ENCODE data around the gene PRRC2C.
"Not testable (repeated sequence)": the region's sequence is repeated elsewhere in the genome, so short reads cannot be mapped to it uniquely, and the experiment has no call there.

The PRRC2C gene

DNA sequence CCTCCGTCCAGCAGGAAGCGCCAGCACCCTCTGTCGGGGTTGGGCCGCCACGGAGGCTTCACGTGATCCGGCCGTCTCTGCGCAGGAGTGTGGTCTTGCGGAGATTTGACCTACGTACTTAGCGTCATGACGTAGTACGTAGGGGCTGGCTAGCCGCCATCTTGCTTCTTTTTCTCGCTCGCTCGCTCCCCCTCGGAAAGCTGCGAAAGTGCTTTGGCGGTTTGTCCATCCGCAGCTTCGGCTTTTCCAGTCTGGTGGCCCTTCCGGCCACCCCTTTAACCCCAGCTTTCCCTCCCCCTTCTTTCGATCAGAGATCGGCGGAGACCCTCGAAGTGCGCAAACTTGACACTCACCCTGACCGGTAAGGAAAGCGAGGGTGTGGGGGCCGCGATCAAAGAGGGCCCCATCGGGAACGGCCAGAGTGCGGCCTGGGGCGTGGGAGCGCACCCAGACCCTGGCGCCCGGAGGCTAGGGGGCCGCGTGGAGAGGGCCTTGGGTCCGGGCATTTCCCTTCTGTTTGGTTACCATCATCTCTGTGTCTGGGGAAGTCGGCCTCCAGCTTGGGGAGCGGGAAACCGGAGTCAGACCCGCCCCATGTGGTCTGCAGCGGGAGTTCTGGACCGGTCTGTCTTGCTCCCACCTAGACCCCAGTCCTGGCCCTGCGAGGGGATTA lies at the start of gene PRRC2C:
Gene PRRC2C (plus strand): TSS at position 156 of the 673 bp plus-strand sequence. CDS start 26,559 bp downstream, outside the sequence.
- DNase-seq (ENCODE audit: low spot score), result peak; percentile 94

DNA sequence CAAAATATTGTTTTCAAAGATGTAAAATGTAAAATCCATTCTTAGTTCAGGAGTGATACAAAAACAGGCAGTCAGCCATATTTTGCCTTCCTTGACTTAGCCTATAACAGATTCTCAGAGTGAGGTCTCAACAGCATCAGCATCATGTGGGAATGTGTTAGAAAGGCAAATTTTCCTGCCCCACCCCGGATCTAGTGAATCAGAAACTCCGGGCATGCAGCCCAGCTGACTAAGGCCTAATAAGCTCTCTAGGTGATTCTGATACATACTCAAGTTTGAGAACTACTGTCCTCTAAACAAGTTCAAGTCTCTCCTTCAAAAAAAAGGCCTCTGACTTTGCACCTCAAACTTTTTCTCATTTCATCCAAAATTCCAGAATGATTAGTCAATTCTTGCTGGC lies 46.9 kb upstream of the PRRC2C start:
- DNase-seq (ENCODE audit: low spot score), result no peak

DNA sequence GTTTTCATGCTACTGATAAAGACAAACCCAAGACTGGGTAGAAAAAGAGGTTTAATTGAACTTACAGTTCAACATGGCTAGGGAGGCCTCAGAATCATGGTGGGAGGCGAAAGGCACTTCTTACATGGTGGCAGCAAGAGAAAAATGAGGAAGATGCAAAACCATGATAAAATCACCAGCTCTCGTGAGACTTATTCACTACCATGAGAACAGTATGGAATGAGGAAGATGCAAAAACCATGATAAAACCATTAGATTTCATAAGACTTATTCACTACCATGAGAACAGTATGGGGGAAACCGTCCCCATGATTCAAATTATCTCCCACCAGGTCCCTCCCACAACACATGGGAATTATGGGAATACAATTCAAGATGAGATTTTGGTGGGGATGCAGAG lies 45.1 kb upstream of the PRRC2C start:
- not testable (repeated sequence) for DNase-seq (ENCODE audit: low spot score)

DNA sequence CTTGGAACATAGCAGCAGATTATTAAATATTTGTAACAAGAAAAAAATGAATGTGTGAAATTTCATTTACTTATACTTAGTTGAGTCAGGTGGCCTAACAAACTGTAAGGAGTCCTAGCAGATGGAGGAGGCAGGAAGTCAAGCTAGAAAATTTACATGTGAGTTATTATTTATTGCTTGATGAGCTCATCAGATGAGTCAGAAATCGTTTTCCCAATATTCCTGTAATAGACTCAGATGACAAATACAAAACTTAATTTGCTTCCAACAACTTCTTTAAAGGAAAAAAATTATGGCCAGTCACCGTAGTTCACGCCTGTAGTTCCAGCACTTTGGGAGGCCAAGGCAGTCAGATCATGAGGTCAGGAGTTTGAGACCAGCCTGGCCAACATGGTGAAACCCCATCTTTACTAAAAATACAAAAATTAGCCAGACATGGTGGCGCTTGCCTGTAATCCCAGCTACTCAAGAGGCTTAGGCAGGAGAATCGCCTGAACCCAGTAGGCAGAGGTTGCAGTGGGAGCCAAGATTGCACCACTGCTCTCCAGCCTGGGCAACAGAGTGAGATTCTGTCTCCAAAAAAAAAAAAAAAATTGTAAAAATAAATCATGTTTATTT lies 43.9 kb upstream of the PRRC2C start:
- not testable (repeated sequence) for DNase-seq (ENCODE audit: low spot score)

DNA sequence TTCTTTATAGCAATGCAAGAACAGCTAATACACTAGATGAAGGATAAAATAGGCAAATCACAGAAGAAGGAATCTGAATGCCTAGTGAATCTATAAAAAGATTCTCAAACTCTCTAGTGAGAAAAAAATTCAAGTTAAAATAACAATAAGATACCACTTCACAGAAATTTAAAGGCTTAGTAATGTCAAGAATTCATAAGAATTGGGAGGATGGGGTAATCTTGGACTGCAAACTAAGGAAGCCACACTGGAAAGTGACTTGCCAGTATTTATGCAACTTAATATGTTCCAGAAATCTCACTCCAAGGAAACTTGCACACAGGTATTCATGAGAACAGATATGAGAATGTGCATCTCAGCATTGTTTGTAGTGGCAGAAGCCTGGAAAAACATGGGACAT lies 38.9 kb upstream of the PRRC2C start:
- DNase-seq (ENCODE audit: low spot score), result no peak

DNA sequence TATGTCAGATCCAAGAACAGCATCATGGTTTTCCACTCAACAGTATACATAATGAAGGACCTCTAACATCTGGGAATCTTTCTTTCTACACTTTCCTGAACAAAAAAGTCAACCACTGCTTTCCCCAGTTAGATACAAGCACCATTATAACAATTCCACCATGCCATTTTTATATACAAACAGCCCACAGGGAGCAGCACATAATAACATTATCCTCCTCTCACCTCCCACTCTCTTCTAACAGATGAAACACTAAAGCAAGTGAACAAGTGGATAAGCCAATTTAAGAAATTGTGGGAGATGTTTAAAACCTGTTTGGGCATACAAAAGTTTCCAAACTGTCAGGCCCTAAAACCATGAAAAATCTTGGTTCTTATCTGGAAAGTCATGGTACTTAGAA lies 29.4 kb upstream of the PRRC2C start:
- DNase-seq (ENCODE audit: low spot score), result no peak

DNA sequence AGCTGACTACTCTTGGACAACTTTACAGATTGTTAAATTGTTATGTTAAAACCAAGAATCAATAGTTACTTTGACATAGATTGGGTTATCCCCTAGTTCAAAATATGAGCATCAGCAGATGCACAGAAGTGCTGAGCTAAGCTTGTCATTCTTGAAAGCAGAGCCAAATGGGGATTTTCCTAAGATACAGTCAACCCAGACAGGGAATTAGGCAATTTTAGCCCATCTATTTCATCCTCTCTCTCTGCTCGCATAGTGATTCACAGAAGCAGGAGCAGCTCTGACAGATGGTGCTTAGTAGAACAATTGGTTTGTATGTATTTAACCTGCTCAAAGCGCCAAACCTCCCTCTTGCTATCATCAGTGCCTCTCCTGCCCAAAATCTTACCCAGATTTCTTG lies 27.9 kb upstream of the PRRC2C start:
- DNase-seq (ENCODE audit: low spot score), result no peak

DNA sequence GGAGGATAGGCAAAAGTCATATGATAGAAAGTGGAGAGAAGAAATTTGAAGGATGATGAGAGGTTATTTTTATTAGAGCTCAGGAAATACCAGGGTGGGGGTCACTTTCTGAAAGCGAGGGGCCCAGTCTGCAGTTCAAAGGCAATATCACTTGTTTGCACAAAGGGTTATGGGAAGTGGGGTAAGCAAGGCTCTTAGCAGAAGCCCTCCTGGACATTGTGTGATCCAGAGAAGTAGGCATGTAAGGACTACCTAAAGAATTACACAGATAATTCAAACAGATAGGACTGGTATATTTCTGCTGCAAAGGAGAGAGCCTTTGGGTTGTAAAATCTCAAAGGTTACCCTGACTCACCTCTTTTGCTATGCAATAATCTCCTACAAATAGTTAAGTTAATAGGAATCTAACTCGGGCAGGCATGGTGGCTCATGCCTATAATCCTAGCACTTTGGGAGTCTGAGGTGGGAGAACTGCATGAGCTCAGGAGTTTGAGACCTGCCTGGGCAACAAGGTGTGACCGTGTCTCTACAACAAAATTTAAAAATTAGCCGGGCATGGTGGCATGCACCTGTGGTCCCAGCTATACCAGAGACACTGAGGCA lies 25.2 kb upstream of the PRRC2C start:
- DNase-seq (ENCODE audit: low spot score), result no peak

DNA sequence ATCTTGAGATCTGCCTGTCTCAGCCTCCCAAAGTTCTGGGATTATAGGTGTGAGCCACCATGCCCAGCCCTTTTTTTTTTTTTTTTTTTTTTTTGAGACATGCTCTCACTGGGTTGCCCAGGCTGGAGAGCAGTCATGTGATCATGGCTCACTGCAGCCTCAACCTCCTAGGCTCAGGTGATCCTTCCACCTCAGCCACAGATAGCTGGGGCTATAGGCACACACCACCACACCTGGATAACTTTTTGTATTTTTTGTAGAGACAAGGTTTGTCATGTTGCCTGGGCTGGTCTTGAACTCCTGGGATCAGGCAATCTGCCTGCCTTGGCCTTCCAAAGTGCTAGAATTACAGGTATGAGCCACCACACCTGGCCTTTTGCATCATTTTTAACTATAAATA lies 17.7 kb upstream of the PRRC2C start:
- no peak for DNase-seq (ENCODE audit: low spot score)

DNA sequence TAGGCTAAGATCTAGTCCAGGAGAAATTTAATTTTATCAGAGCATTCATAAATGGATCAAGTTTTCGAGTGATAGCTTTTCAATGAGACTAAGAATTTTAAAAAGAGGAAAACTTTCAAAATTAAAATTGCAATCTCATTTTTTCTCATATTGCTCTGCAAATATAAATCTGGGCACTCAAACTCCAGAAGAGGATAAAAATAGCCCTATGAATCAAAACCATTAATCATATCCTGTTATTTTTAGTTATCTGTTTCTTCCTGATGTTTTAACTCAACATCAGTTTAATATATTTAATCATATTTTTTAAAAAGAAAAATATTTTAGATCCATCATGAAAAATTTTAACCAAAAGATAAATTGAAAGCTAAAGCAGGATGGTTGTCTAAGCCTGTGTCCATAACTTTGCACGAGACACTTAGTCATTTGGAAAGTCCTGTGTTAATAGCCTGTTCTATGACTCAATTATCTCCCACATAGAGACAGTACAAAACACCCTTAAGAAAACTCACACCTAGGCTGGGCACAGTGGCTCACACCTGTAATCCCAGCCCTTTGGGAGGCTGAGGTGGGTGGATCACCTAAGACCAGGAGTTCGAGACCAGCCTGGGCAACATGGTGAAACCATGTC lies 17.1 kb upstream of the PRRC2C start:
- no peak for DNase-seq (ENCODE audit: low spot score)

DNA sequence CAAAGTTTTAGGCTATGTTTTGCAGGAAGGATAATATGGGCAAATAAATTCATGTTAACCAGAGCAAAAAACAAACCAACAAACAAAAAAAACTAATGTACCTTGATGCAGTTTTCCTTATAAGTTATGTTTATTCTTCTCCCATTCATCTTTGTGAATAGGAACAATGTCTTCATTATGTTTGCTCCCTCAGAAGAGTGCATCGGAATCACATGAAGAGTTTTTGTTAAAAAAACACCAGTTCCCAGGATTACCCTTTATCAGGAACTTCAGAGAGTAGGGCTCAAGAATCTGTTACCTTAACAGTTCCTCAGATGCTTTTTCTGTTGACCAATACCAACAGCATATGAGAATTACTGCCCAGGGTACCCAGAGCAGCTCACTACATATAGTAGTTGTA lies 14.6 kb upstream of the PRRC2C start:
- no peak for DNase-seq (ENCODE audit: low spot score)

DNA sequence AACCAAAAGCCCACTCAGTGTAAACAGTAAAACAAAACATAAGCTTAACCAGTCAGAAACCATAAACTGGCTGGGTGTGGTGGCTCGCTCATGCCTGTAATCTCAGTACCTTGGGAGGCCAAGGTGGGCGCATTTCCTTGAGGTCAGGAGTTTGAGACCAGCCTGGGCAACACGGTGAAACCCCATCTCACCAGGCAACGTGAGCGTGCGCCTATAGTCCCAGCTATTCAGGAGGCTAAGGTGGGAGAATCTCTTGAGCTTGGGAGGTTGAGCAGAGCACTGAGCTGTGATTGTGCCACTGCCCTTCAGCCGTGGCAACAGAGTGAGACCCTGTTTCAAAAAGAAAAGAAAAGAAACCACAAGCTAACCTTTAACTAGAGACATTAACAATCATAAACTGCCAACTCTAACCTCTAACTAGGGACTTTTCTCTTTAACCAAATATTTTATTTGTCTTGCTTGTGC lies 13.1 kb upstream of the PRRC2C start:
- DNase-seq (ENCODE audit: low spot score), result no peak

DNA sequence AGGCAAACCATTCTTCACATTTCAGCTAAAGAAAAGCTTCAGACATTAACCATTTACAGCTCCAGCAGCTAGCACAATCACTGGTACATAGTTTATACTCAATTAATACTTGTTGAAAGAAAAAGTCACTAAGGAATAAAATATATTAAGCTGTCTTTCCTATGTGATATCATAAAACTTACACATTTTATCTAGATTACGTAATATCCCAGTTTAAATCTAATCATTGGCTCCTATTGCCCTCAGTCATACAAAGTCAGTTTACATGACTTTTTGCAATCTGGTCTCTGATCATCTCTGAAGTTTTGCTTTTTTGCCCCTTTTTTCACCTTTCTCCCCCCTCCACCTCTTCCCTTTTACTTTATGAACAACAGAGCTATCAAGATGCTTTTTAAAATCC lies 8.5 kb upstream of the PRRC2C start:
- no peak for DNase-seq (ENCODE audit: low spot score)

DNA sequence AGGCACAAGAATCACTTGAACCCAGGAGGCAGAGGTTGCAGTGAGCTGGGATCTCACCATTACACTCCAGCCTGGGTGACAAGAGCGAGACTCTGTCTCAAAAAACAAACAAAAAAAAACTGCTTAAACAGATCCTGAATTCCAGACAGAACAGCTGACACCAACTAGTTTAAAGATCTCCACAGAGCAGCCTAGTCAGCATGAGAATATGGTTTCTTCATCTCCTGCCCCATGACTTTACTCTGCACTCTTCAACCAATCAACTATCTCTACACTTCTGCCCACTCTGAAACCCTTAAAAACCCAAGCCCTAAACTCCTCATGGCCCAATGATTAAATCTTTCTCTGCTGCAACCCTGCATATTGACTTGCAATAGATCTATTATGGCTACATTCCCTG lies 7.5 kb upstream of the PRRC2C start:
- no peak for DNase-seq (ENCODE audit: low spot score)

DNA sequence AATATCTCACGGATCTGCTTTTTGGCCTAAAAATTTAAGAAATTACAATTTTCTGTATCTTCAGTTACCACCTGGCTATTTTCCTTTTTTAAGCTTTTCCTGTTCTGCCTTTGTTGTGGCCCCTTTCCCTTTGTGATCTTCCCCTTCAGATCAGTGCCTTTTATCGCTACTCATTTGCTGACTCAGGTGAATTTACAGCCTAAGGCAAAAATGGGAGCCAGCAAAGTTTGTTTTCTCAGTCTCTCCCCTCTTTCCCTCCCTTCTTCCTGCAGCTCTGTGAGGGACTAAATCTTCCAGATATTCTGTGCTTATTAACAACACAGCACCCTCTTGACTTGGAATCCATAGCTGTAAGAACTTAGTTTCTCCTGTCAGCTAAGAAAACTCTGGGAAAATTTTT lies 5.3 kb upstream of the PRRC2C start:
- DNase-seq (ENCODE audit: low spot score), result no peak

DNA sequence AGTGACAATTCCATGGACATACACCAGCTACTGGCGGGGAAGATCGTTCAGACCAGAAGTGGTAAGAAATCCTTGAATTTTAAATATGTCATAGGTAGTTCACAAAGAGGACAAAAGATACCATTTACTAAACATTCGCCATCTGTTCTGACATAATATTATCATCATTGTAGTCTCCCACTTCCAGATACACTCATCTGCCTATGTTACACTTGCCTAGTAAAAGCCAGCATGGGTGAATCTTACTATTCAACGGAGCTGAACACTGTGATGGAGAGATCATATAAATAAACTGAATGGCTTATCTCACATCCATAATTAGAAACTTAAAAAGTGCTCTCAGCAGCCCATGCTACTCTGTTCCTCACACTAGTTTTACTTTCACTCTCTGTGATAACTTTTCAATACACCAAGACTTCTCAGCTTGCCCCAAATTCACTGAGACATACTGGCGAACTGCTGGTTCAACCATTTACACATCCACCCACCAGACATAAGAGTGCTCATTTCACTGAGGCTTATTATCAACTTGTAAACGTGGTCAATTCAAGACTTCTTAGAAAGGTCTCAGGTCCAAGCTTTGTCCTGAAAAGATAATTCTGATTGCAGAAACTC lies 463 bp upstream of the PRRC2C start:
- DNase-seq (ENCODE audit: low spot score), result no peak

DNA sequence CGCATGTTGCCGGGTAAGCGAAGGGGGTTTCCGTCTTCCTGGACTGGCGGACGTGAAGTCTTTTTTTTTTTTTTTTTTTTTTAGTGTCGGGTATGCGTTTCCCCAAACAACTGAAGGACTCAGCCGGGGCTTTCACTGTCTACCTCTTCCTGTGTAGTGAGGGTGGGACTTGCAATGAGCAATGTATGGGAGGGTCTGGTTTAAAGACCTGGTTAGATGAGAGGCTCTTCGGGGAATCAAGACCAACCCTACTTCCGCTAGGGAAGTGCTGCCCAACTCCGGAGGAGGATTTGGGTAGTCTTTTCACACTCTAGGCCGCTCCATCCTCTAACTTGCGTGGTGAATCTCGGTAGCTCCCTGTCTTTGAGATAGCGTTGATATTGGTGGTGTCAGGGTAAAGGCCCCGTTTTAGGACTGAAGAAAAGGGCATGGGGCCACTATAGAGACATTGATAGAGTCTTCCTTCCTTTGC lies 754 bp downstream of the PRRC2C start:
- peak; percentile 75 for DNase-seq (ENCODE audit: low spot score)

DNA sequence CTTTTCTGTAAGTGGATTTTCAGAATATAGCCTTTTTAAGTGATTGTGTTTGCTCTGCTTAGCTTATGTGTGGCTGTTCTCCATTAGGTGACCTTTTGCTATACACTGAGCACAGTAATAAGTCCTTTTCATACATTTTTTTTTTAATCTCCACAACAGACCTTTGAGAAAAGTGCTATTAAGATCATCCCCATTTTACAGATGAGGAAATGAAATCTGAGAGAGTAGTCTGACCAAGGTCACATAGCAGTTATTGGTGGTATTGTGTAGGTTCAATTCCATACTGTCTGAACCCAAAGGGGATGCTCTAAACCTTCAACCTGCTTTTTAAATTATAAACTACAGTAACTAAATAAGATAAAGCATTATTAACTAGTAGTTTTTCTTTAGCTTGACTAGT lies 1.7 kb downstream of the PRRC2C start:
- DNase-seq (ENCODE audit: low spot score), result no peak

DNA sequence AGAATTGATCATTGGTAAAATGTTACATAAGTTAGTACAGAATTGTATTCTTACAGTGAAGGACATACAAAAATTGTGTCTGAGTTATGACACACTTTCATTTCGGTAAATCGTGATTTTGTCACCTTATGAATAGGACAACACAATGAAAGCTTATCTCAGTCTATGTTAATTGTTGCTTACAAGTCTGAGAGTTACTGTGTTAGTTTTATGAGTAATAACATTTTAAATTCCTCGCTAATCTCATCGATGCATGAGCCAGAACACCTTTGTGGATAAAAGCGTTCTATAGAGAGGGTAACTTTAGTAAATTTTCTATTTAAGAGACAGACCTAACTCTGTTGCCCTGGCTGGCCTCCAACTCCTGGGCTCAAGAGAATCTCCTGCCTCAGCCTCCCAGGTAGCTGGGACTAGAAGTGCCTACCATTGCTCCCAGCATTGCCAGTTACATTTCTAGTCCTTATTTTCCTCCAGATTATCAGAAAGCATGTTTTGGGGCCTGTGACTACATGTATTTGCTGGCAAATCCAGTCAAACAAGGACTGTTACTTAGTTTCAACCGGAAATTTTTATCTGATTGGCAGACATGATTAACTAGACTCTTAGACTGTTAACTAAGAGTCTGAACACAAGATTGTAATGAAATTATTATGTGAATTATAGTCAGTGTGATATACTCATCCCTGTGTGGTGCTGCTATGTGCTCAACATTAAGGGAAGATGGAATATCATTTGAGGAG lies 3.0 kb downstream of the PRRC2C start:
- no peak for DNase-seq (ENCODE audit: low spot score)

DNA sequence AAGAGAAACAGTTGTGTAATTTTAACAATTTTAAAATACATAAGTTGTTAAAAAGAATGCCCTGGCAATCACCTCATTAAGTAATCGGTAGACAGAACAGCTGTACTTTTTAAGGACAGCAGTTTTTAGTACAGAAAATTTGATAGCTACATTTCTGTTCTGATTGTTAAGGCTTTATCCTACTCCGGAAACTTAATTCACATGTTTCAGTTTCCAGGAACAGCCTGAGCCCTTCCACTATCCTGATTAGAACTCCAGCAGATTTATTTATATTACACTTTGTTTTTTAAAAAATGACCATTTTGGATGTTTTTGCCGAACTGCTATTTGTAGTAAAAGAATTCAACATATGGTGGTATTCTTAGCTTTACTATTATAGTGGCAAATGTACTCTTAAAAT lies 8.7 kb downstream of the PRRC2C start:
- no peak for DNase-seq (ENCODE audit: low spot score)

DNA sequence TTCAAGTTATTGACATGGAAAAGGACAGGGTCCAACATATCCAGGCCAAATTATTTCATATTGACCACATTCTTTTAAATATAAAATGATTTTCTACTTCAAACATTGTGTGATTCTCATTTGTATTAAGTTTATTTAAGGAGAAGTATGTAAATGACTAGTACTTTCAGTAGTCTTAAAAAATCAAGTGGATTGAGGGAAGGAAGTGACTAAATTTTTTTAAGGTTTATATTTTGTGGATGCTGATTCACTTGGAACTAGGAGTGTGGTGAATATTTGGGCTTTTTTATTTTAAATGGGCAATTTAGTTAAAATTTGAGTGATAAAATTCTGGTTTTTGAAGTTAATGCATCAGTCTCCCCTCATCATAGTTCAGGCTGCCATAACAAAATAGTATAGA lies 10.1 kb downstream of the PRRC2C start:
- no peak for DNase-seq (ENCODE audit: low spot score)

DNA sequence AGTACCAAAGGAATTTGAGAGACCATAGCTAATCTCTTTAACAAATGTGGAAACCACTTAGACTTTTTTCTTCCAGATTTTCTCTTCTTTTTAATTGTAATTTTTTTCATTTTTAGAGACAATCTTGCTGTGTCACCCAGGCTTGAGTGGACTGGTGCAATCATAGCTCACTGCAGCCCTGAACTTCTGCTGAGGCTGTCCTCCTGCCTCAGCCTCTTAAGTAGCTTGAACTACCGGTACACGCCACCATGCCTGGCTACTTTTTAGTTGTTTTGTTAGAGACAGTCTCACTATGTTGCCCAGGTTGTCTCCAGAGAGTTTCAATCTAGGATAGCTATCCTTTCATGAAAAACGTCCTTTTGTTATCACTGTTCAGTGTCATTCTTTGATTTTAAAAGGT lies 15.0 kb downstream of the PRRC2C start:
- DNase-seq (ENCODE audit: low spot score), result no peak
